A549 (cell line): ENCODE data around the gene ARMH2.

Experiments used
- BHLHE40 ChIP-seq: IDR thresholded peaks from 2 replicates; pipeline ENCODE4 v1.6.1; 2012; ENCODE audit warnings: low read depth, low read length, inconsistent platforms
- CHD2 ChIP-seq: fragments of 150-350 bp; IDR thresholded peaks from 2 replicates; pipeline ENCODE4 v1.6.1; 2014; ENCODE audit warnings: low read length; ENCODE audit not compliant: partially characterized antibody
- CHD4 ChIP-seq: fragments of 200-600 bp; sonication (generic); IDR thresholded peaks from 2 replicates; pipeline ENCODE4 v1.6.1; 2016; ENCODE audit warnings: antibody characterized with exemption, mild to moderate bottlenecking, borderline replicate concordance
- MAZ ChIP-seq: fragments of 150-350 bp; IDR thresholded peaks from 2 replicates; pipeline ENCODE4 v1.6.1; 2014; ENCODE audit warnings: antibody characterized with exemption, low read depth, low read length, borderline replicate concordance
- POLR2A ChIP-seq: IDR thresholded peaks from 2 replicates; pipeline ENCODE4 v1.6.1; 2012; ENCODE audit warnings: mild to moderate bottlenecking, low read length
- RCOR1 ChIP-seq: fragments of 150-350 bp; IDR thresholded peaks from 2 replicates; pipeline ENCODE4 v1.6.1; 2014; ENCODE audit warnings: antibody characterized with exemption, low read length, low read depth
- TF ChIP-seq, protein P1 (sequence below): fragments of >200 bp; sonication (Bioruptor Twin); formaldehyde crosslinking; IDR thresholded peaks from 3 replicates; pipeline ENCODE4 v1.5.1; 2016
- TF ChIP-seq, protein P2 (sequence below): fragments of 450-650 bp; IDR thresholded peaks from 2 replicates; pipeline ENCODE4 v1.6.1; 2014; ENCODE audit warnings: antibody characterized with exemption

DNA sequence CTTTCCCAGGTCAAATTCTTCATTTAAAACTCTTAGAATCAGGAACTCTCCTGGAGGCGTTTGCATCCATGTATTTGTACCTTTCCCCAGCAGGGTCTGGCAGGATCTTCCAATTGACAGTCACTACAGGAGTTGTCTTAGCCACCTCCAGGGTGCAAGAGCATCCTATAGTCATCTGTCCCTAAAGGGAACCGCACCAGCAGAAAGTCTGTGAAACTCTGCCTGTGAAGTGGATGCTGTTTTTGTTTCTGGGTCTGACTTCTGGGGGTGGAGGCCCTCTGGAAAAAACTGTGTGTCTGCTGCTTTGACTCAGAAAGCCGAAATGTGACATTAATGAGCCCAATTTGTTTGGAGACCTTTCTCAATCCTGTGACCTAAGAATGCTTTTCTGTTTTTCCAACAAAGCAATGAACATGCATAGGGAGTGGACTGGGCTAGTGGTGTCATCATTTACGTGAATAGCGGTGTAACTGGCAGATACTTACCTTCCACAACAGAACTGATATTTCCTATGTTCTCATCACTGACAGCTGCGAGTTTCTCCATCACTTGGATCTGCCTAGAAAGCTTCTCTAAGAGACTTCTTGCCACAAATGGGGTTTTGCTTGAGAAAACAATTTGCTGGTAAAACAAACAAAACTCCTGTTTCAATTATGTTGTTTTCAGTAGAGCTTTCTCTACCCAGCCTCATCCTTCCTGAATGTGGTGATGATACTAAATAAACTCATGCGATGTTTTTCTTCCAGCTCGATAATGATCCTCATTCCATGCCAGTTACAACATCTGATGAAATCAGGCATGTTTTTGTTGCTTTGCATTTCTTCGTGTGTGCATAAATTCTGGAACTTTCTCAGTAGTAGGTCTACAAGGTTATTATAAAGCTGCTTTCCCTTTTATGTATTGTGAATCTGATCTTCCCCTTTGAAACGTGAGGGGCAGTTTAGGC, 33.3 kb upstream of the ARMH2 start:
- TF ChIP-seq CHD2 (no peak), RCOR1 (no peak), CHD4 (no peak), POLR2A (no peak), MAZ (no peak), BHLHE40 (no peak)
- TF ChIP-seq, protein P1, sequence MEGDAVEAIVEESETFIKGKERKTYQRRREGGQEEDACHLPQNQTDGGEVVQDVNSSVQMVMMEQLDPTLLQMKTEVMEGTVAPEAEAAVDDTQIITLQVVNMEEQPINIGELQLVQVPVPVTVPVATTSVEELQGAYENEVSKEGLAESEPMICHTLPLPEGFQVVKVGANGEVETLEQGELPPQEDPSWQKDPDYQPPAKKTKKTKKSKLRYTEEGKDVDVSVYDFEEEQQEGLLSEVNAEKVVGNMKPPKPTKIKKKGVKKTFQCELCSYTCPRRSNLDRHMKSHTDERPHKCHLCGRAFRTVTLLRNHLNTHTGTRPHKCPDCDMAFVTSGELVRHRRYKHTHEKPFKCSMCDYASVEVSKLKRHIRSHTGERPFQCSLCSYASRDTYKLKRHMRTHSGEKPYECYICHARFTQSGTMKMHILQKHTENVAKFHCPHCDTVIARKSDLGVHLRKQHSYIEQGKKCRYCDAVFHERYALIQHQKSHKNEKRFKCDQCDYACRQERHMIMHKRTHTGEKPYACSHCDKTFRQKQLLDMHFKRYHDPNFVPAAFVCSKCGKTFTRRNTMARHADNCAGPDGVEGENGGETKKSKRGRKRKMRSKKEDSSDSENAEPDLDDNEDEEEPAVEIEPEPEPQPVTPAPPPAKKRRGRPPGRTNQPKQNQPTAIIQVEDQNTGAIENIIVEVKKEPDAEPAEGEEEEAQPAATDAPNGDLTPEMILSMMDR, result no peak
- TF ChIP-seq, protein P2, sequence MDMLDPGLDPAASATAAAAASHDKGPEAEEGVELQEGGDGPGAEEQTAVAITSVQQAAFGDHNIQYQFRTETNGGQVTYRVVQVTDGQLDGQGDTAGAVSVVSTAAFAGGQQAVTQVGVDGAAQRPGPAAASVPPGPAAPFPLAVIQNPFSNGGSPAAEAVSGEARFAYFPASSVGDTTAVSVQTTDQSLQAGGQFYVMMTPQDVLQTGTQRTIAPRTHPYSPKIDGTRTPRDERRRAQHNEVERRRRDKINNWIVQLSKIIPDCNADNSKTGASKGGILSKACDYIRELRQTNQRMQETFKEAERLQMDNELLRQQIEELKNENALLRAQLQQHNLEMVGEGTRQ, result no peak
